Measurements from ENCODE around the gene AKIRIN1.

DNA sequence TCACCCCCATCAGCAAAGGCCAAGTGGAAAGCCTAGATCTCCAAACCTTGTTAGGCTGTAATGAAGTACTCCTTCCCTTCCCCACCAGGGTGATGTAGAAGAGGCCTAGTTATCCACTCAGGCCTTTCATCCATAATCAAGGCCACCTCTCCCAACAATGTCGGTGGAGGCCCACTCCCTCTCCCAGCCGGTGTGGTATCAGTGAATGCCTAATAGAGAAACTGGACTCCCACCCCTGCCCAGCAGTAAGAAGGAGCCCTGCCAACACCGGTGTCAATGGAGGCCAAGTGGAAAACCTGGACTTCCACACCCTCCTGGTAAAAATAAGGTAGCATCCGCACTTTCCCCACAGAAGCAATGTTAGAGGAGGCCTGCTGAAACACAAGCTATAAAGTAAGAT is 58.9 kb downstream of the AKIRIN1 start:
- TF ChIP-seq, protein P1, sequence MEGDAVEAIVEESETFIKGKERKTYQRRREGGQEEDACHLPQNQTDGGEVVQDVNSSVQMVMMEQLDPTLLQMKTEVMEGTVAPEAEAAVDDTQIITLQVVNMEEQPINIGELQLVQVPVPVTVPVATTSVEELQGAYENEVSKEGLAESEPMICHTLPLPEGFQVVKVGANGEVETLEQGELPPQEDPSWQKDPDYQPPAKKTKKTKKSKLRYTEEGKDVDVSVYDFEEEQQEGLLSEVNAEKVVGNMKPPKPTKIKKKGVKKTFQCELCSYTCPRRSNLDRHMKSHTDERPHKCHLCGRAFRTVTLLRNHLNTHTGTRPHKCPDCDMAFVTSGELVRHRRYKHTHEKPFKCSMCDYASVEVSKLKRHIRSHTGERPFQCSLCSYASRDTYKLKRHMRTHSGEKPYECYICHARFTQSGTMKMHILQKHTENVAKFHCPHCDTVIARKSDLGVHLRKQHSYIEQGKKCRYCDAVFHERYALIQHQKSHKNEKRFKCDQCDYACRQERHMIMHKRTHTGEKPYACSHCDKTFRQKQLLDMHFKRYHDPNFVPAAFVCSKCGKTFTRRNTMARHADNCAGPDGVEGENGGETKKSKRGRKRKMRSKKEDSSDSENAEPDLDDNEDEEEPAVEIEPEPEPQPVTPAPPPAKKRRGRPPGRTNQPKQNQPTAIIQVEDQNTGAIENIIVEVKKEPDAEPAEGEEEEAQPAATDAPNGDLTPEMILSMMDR (IDR thresholded peaks at IDR 0.05; ENCODE audit: insufficient read depth, low read depth, low read length) = no peak
- no peak for TF ChIP-seq EZH2 (IDR thresholded peaks at IDR 0.05; ENCODE audit: insufficient read depth, low read length)
